OCI-LY7 (cell line): ENCODE measurements around the gene MYO9B.

ENCODE experiments used
- CTCF ChIP-seq: fragments of 200-600 bp; sonication (generic); conservative IDR thresholded peaks from 2 replicates; pipeline ENCODE4 v1.5.1; 2014; ENCODE audit warnings: mild to moderate bottlenecking, antibody characterized with exemption, low read length, moderate library complexity, mixed read lengths
- EZH2phosphoT487 ChIP-seq: fragments of 200-600 bp; sonication (generic); IDR thresholded peaks from 2 replicates; pipeline ENCODE4 v1.6.1; 2018; ENCODE audit warnings: low read depth, borderline replicate concordance, mild to moderate bottlenecking, mixed run types, antibody characterized with exemption, low read length, moderate library complexity, mixed read lengths

- TF ChIP-seq CTCF (no peak), EZH2phosphoT487 (no peak)
Measured at GRCh38 chr19:17237747-17238706, 162.4 kb downstream of the MYO9B start.
